NT2/D1 (cell line): ENCODE results near the gene TENT5A.

Source experiments
- DNase-seq: peaks from one replicate; pipeline ENCODE4 v3.0.0-alpha.2; 2011; ENCODE audit warnings: low read depth, low spot score
- H3K27me3 ChIP-seq: 2 replicates; pipeline ENCODE4 v1.6.0; 2011; ENCODE audit warnings: mild to moderate bottlenecking; ENCODE audit not compliant: insufficient read length, insufficient read depth
- H3K36me3 ChIP-seq: 2 replicates; pipeline ENCODE4 v1.6.1; 2011; ENCODE audit warnings: mild to moderate bottlenecking, low read length, mixed read lengths; ENCODE audit not compliant: insufficient read depth, insufficient read length
- H3K4me1 ChIP-seq: 2 replicates; pipeline ENCODE4 v1.5.1; 2011; ENCODE audit not compliant: insufficient read depth, insufficient read length
- H3K4me3 ChIP-seq: 2 replicates; pipeline ENCODE4 v1.5.1; 2011; ENCODE audit warnings: low read depth; ENCODE audit not compliant: insufficient read length
- H3K9ac ChIP-seq: 2 replicates; pipeline ENCODE4 v1.6.0; 2011; ENCODE audit warnings: low read depth; ENCODE audit not compliant: insufficient read length
- H3K9me3 ChIP-seq: 2 replicates; pipeline ENCODE4 v1.5.1; 2011; ENCODE audit warnings: mild to moderate bottlenecking, low read length; ENCODE audit not compliant: insufficient read depth
- SUZ12 ChIP-seq: IDR thresholded peaks from 2 replicates; pipeline ENCODE4 v1.6.1; 2011; ENCODE audit not compliant: insufficient read length, insufficient read depth; ENCODE audit errors: extremely low read depth
- YY1 ChIP-seq: IDR thresholded peaks from 2 replicates; pipeline ENCODE4 v1.6.1; 2011; ENCODE audit not compliant: insufficient read length, insufficient read depth
- ZNF274 ChIP-seq: IDR thresholded peaks from 2 replicates; pipeline ENCODE4 v1.6.1; 2011; ENCODE audit warnings: mild to moderate bottlenecking, low read depth, low read length

Gene TENT5A

DNA sequence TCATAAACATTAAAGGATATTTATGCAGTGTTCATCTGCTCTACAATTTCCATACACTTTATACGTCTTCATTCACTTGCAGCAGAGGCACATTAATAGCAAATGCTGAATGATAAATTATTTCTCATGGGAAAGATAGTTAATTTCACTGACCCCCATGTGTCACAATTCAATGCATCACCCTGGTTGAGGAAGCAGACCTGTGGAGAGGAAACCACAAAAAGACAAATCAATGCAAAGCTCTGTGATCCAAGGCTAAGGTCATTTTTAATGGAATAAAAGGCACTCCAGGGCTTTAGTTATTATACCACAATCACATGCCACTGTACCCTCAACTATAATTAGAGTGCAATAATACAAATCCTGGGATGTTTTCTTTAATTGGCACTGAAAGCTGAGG is 40.3 kb upstream of the TENT5A start:
- Histone ChIP-seq H3K9ac (no peak overlapping the region), H3K27me3 (no peaks in the 10 kb centered on the region), H3K4me3 (no peak overlapping the region), H3K36me3 (no peaks in the 10 kb centered on the region), H3K4me1 (no peaks in the 10 kb centered on the region), H3K9me3 (no peaks in the 10 kb centered on the region)
- TF ChIP-seq YY1 (no peak), ZNF274 (no peak), SUZ12 (no peak)
- DNase-seq, result no peak

DNA sequence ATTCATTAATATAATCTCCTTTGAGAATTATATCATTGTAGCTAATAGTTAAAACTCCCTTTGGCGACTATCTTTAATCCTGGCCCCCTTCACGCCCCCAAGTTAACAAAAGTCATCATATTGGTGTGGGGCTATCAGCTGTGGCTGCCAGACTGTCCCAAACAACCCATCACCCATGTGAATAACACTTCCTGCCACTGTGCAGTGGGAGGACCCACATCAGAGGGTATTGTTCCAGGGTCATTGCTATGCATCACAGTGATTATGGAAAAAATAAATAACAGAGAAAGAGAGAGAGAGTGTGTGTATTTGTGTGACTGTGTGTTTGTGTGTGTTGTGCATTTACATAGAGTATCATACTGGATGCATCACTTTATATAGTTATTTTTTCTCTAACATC is 39.3 kb upstream of the TENT5A start:
- H3K36me3 ChIP-seq, result no peaks in the 10 kb centered on the region
- H3K9ac ChIP-seq, result no peak overlapping the region
- no peaks in the 10 kb centered on the region for H3K4me1 ChIP-seq
- TF ChIP-seq ZNF274 (no peak), SUZ12 (no peak), YY1 (no peak)
- H3K9me3 ChIP-seq, result no peaks in the 10 kb centered on the region
- no peak for DNase-seq
- no peaks in the 10 kb centered on the region for H3K27me3 ChIP-seq
- no peak overlapping the region for H3K4me3 ChIP-seq

DNA sequence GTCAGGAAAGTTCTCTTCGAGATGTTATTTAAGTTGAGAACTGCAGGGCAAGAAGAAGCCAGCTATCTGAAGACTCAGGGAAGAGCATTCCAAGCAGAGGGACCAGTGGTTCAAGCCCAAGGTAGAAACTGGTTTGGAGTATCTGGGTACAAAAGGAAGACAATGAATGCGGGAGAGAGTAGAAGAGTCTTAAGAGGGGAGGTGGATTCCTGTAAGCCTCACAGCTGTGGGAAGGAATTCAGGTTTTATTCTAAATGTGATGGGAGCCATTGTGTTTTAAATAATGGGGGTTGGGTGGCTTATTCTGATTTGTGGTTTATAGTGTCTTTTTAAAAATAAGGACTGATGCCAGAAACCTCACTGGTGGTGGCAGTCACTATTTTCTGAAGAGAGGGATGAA is 37.6 kb upstream of the TENT5A start:
- TF ChIP-seq SUZ12 (no peak), YY1 (no peak)
- Histone ChIP-seq H3K27me3 (no peaks in the 10 kb centered on the region), H3K9me3 (no peaks in the 10 kb centered on the region), H3K4me3 (no peak overlapping the region), H3K4me1 (no peaks in the 10 kb centered on the region), H3K36me3 (no peaks in the 10 kb centered on the region), H3K9ac (no peak overlapping the region)
- peak; percentile 58 for DNase-seq

GRCh38 chr6:81789291-81789690 is 36.8 kb upstream of the TENT5A start:
- no peaks in the 10 kb centered on the region for H3K36me3 ChIP-seq
- H3K27me3 ChIP-seq, result no peaks in the 10 kb centered on the region
- no peaks in the 10 kb centered on the region for H3K4me1 ChIP-seq
- TF ChIP-seq ZNF274 (no peak), YY1 (no peak), SUZ12 (no peak)
- no peak overlapping the region for H3K9ac ChIP-seq
- no peaks in the 10 kb centered on the region for H3K9me3 ChIP-seq
- DNase-seq, result no peak
- no peak overlapping the region for H3K4me3 ChIP-seq

GRCh38 chr6:81788748-81789147 is 36.3 kb upstream of the TENT5A start:
- Histone ChIP-seq H3K9me3 (no peaks in the 10 kb centered on the region), H3K4me3 (no peak overlapping the region), H3K27me3 (no peaks in the 10 kb centered on the region), H3K36me3 (no peaks in the 10 kb centered on the region), H3K4me1 (no peaks in the 10 kb centered on the region), H3K9ac (no peak overlapping the region)
- TF ChIP-seq ZNF274, result no peak
- no peak for TF ChIP-seq YY1
- TF ChIP-seq SUZ12, result no peak
- DNase-seq, result no peak

- Histone ChIP-seq H3K27me3 (no peaks in the 10 kb centered on the region), H3K9me3 (no peaks in the 10 kb centered on the region), H3K4me1 (no peaks in the 10 kb centered on the region), H3K36me3 (no peaks in the 10 kb centered on the region), H3K9ac (no peak overlapping the region), H3K4me3 (no peak overlapping the region)
- no peak for DNase-seq
- TF ChIP-seq ZNF274 (no peak), YY1 (no peak), SUZ12 (no peak)
Measured at GRCh38 chr6:81787313-81788068, 35.0 kb upstream of the TENT5A start.

- Histone ChIP-seq H3K36me3 (no peaks in the 10 kb centered on the region), H3K4me3 (no peak overlapping the region), H3K4me1 (no peaks in the 10 kb centered on the region), H3K27me3 (no peaks in the 10 kb centered on the region), H3K9me3 (no peaks in the 10 kb centered on the region), H3K9ac (no peak overlapping the region)
- TF ChIP-seq ZNF274, result no peak
- no peak for TF ChIP-seq YY1
- TF ChIP-seq SUZ12, result no peak
- DNase-seq, result no peak
Measured at GRCh38 chr6:81786150-81786549, 33.7 kb upstream of the TENT5A start.

GRCh38 chr6:81785377-81785776 is 32.9 kb upstream of the TENT5A start:
- Histone ChIP-seq H3K4me3 (no peak overlapping the region), H3K4me1 (no peaks in the 10 kb centered on the region), H3K36me3 (no peaks in the 10 kb centered on the region), H3K9ac (no peak overlapping the region), H3K27me3 (no peaks in the 10 kb centered on the region), H3K9me3 (no peaks in the 10 kb centered on the region)
- DNase-seq, result no peak
- no peak for TF ChIP-seq YY1
- no peak for TF ChIP-seq SUZ12
- no peak for TF ChIP-seq ZNF274
